Spinal cord (tissue), 10 donors: ENCODE results near the gene CCDC106. TPM values are rescaled to one million over a fixed set of nuclear protein-coding genes. Genes with fewer than 3 reads are reported as not detected.

Source experiments
- DNase-seq, 6 donors: peaks; one replicate each; pipeline versions ENCODE4 v3.0.0 to v3.0.0-alpha.2; 2013 to 2015; ENCODE audit warnings: low spot score in 6 of 6, low read depth in 4 of 6
- H3K27ac ChIP-seq: one replicate; pipeline ENCODE4 v1.5.1; 2013; ENCODE audit warnings: low read depth, low read length, control low read depth
- H3K27me3 ChIP-seq: one replicate; pipeline ENCODE4 v1.6.1; 2013; ENCODE audit warnings: low read length; ENCODE audit not compliant: control insufficient read depth, insufficient read depth
- H3K36me3 ChIP-seq: one replicate; pipeline ENCODE4 v1.6.1; 2013; ENCODE audit warnings: low read length; ENCODE audit not compliant: control insufficient read depth, insufficient read depth
- H3K4me1 ChIP-seq: one replicate; pipeline ENCODE4 v1.6.1; 2013; ENCODE audit warnings: low read length; ENCODE audit not compliant: control insufficient read depth, insufficient read depth
- H3K4me3 ChIP-seq: one replicate; pipeline ENCODE4 v1.5.1; 2013; ENCODE audit warnings: low read depth, low read length, control low read depth
- H3K9me3 ChIP-seq: one replicate; pipeline ENCODE4 v1.6.1; 2013; ENCODE audit warnings: low read length; ENCODE audit not compliant: control insufficient read depth, insufficient read depth
- WGBS: methylation state at CpG from one replicate; pipeline ENCODE4 v1.1.5; 2013; ENCODE audit warnings: missing lambda C conversion rate; ENCODE audit not compliant: insufficient coverage; 5-methylcytosine and 5-hydroxymethylcytosine counted together
- polyA plus RNA-seq, 2 donors: library from polyadenylated mRNA; unstranded; fragments of 120-200 nt; gene quantifications; one replicate each; pipeline ENCODE4 v1.2.1, GENCODE V29; 2013; ENCODE audit not compliant: insufficient read length in 2 of 2
- total RNA-seq, 2 donors: library from RNA; depleted of rRNA in 1 of 2; stranded (reverse); fragments of 120-200 nt in 1 of 2; fragments of >200 nt in 1 of 2; gene quantifications; one replicate each; pipeline versions ENCODE4 v1.2.3 to v1.2.4, GENCODE V29; 2013 to 2014
- donor health status: healthy.

CCDC106 gene
- total and polyA plus RNA-seq, 4 donors: 13.4 to 57.6 (median 35.5) TPM

GRCh38 chr19:55673465-55673864 lies 25.5 kb downstream of the CCDC106 start:
- Histone ChIP-seq H3K4me1 (peaks cover 28% of the 10 kb centered on the region), H3K4me3 (no peak overlapping the region), H3K27me3 (no peaks in the 10 kb centered on the region), H3K36me3 (peaks cover 66% of the 10 kb centered on the region), H3K27ac (no peak overlapping the region), H3K9me3 (no peaks in the 10 kb centered on the region)
- 55% methylated on average over 4 of the region's 9 CpGs for whole genome bisulfite sequencing
- no peak for DNase-seq

GRCh38 chr19:55673889-55674288 lies 25.9 kb downstream of the CCDC106 start:
- no peak overlapping the region for H3K4me3 ChIP-seq
- no peaks in the 10 kb centered on the region for H3K9me3 ChIP-seq
- H3K27ac ChIP-seq: no peak overlapping the region
- peaks cover 66% of the 10 kb centered on the region for H3K36me3 ChIP-seq
- 83% methylated on average over 1 of the region's 15 CpGs for WGBS
- peaks cover 31% of the 10 kb centered on the region for H3K4me1 ChIP-seq
- no peak for DNase-seq
- H3K27me3 ChIP-seq: no peaks in the 10 kb centered on the region

GRCh38 chr19:55674459-55674840 lies 26.4 kb downstream of the CCDC106 start:
- peaks cover 66% of the 10 kb centered on the region for H3K36me3 ChIP-seq
- DNase-seq: no peak
- H3K9me3 ChIP-seq: no peaks in the 10 kb centered on the region
- H3K27me3 ChIP-seq: no peaks in the 10 kb centered on the region
- peak overlapping the region; percentile 61 for H3K27ac ChIP-seq
- H3K4me1 ChIP-seq: peaks cover 31% of the 10 kb centered on the region
- WGBS: 11% methylated on average over 12 of the region's 17 CpGs
- H3K4me3 ChIP-seq: peak overlapping the region; percentile 31

GRCh38 chr19:55674841-55675660 lies 27.0 kb downstream of the CCDC106 start, which contains the start of gene EPN1:
TSS of gene EPN1 (plus strand) at chr19:55675226. CDS start at chr19:55678628, 3,402 bp downstream.
- WGBS: under 1% methylated on average over 101 of the region's 101 CpGs
- peaks cover 66% of the 10 kb centered on the region for H3K36me3 ChIP-seq
- no peaks in the 10 kb centered on the region for H3K27me3 ChIP-seq
- H3K9me3 ChIP-seq: no peaks in the 10 kb centered on the region
- peak within 1 kb of the TSS; percentile 46 for H3K4me3 ChIP-seq
- peak within 1 kb of the TSS; percentile 61 for H3K27ac ChIP-seq
- DNase-seq: peak; percentile 77 to 99 (median 91)
- peaks cover 31% of the 10 kb centered on the region for H3K4me1 ChIP-seq

- no peak overlapping the region for H3K27ac ChIP-seq
- peaks cover 31% of the 10 kb centered on the region for H3K4me1 ChIP-seq
- no peaks in the 10 kb centered on the region for H3K27me3 ChIP-seq
- H3K4me3 ChIP-seq: peak overlapping the region; percentile 46
- no peak for DNase-seq
- H3K9me3 ChIP-seq: no peaks in the 10 kb centered on the region
- 45% methylated on average over 5 of the region's 16 CpGs for WGBS
- peaks cover 66% of the 10 kb centered on the region for H3K36me3 ChIP-seq
Measured at GRCh38 chr19:55675661-55676354, 27.8 kb downstream of the CCDC106 start.

GRCh38 chr19:55676383-55676782 lies 28.4 kb downstream of the CCDC106 start:
- no peak overlapping the region for H3K4me3 ChIP-seq
- H3K27me3 ChIP-seq: no peaks in the 10 kb centered on the region
- H3K27ac ChIP-seq: no peak overlapping the region
- H3K4me1 ChIP-seq: peaks cover 30% of the 10 kb centered on the region
- DNase-seq: no peak
- WGBS: 92% methylated on average over 3 of the region's 5 CpGs
- peaks cover 65% of the 10 kb centered on the region for H3K36me3 ChIP-seq
- no peaks in the 10 kb centered on the region for H3K9me3 ChIP-seq

GRCh38 chr19:55676889-55677505 lies 29.0 kb downstream of the CCDC106 start:
- peaks cover 29% of the 10 kb centered on the region for H3K4me1 ChIP-seq
- no peak overlapping the region for H3K27ac ChIP-seq
- 82% methylated on average over 6 of the region's 7 CpGs for WGBS
- no peaks in the 10 kb centered on the region for H3K27me3 ChIP-seq
- no peak overlapping the region for H3K4me3 ChIP-seq
- H3K9me3 ChIP-seq: no peaks in the 10 kb centered on the region
- H3K36me3 ChIP-seq: peaks cover 63% of the 10 kb centered on the region
- no peak for DNase-seq

- no peak overlapping the region for H3K27ac ChIP-seq
- H3K36me3 ChIP-seq: peaks cover 68% of the 10 kb centered on the region
- 81% methylated on average over 6 of the region's 6 CpGs for WGBS
- peaks cover 29% of the 10 kb centered on the region for H3K4me1 ChIP-seq
- DNase-seq: no peak
- H3K27me3 ChIP-seq: no peaks in the 10 kb centered on the region
- H3K4me3 ChIP-seq: no peak overlapping the region
- H3K9me3 ChIP-seq: no peaks in the 10 kb centered on the region
Measured at GRCh38 chr19:55677572-55678028, 29.6 kb downstream of the CCDC106 start.

GRCh38 chr19:55678121-55678671 lies 30.2 kb downstream of the CCDC106 start:
- peaks cover 29% of the 10 kb centered on the region for H3K4me1 ChIP-seq

More at GRCh38 chr19:55678121-55678671, 30.2 kb downstream of the CCDC106 start:
- Histone ChIP-seq H3K36me3 (peaks cover 71% of the 10 kb centered on the region), H3K4me3 (no peak overlapping the region), H3K9me3 (no peaks in the 10 kb centered on the region), H3K27me3 (no peaks in the 10 kb centered on the region), H3K27ac (no peak overlapping the region)
- peak in 1 of 6 donors; percentile 13 for DNase-seq
- WGBS: 97% methylated on average over 21 of the region's 21 CpGs
